Activated CD4-positive, CD25-positive, alpha-beta regulatory T cell (primary cell): ENCODE data around the gene PCP4.

Source experiments
- DNase-seq, 4 experiments: peaks; one replicate each; lab custom pipeline; 2025; lab: John Stamatoyannopoulos, UW

The PCP4 gene

DNA sequence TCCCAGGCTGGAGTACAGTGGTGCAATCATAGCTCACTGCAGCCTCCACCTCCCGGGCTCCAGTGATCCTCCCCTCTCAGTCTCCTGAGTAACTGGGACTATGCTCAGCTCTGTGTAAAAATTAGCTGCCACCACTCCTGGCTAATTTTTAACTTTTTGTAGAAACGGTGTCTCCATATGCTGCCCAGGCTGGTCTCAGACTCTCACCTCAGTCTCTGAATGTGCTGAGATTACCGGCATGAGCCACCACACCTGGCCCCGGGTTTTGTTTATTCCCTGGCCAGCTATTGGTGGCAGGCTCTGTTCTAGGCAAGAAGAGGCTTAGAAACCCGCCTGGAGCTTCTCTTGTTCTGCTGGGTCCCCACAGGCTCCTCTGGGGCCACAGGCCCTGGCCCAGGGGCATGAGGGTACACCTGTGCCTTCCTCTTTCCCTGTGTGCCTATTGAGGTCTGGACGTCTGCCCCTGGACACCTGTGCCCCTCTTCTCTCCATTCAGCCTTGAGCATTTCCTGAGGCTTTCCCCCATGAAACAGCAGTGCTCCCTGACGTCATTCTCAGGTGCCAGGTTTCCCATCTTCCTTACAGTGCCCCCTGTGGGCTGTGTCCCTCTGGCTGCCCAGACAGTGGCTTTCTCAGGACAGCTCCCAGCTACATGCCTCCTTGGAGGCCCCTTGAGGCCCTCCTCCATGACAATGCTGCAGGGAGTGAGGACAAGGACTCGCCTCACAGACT lies 57.5 kb downstream of the PCP4 start:
- no peak for DNase-seq

DNA sequence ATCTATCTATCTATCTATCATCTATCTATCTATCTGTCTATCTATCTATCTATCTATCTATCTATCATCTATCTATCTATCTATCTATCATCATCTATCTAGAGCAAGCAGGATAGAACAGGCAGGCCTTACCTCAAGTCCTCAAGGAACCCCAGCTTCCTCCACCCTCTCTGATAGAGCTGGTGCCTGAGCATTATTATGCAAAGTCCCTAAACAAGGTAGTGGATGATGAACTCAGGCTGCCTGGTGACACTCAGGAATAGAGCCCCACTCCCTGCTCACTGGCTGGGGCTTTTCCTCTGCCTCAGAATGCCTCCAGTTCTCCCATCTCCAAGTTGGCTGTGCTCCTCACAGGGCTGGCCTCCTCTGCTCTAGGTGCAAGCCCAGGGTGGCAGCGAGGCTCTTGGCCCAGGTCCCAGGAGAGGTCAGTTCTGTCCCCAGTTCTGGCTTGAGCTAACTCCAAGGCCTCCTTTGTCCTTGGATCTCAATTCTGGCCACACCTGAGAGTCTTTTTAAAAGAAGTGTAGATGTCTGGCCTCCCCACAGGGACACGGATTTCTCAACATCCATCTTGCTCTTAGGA lies 60.2 kb downstream of the PCP4 start:
- no peak for DNase-seq

DNA sequence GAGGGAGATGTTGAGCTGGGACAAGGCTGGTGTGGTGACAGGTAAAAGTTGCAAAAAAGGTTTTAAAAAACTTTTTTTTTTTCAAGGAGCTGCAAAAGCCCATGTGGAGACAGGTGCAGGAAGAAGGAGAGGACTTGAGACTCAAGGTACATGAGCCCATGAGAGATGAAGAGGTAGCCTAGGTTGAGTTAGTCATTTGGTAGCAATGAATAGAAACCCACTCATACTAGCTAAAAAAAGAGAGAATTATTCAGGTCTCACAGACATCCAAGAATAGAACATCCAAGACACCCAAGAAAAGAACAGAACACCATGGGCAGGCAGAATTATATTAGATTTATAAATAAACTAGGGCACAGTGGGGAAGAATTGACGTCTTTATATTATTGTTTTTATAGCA lies 65.1 kb downstream of the PCP4 start:
- DNase-seq = no peak

DNA sequence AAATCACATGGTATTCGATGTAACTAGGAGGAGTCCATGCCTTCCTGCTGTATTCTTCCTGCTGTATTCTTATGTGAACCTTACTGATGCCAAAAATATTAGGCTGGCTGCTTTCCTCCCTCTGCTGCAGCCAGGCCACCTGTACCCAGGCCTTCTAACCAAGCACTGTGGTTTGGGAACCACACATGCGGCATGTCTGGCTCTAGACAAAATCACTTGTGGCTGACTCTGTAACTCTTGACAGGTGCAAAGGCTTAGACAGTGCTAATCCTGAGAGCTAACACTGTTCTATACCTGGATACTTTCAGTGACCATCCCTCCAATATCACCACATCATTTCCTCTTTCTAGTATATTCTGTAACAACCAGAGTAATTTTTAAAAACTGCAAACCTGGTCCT lies 67.7 kb downstream of the PCP4 start:
- no peak for DNase-seq

DNA sequence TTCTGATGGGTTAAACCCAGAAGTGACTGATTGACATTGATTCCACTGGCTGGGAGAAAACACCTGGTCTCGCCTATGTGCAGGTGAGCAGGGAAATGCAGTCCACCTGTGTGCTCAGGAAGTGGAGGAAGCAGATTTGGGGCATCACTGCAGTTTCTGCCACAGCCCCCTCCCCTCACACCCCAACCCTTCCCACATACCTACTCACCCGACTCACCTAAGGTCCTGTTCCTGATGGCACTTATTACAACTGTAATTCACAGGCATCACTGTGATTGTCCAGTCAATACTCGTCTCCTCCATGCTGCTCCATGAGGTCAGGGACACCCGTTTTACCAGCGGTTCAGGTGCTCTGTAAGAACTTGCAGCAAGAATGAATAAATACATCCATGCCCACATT lies 68.5 kb downstream of the PCP4 start:
- no peak for DNase-seq

DNA sequence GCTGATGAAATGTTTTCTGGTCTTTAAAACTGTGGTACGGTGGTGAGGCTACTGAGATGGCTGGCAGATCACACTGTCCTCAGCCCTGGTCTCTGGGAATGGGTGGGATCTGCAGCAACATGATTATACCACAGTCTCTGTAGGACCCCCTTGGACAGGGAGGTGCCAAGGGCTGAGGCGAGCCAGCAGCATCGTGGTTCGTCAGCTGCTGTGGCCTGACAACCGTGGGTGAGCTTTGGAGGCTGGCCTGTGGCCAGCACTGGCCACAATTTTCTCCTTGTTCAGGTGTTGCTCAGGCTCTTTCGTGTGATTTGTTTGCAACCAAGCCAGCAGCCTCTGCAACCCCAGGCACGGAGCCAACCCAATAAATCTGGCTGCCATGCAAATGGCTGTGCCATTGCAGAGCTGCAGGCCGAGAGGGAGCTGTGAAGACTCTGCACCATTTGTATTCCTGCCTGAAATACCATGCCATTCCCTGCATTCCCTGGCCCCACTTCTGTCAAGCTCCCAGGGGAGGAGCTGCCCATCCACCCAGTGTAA lies 70.9 kb downstream of the PCP4 start:
- no peak for DNase-seq

DNA sequence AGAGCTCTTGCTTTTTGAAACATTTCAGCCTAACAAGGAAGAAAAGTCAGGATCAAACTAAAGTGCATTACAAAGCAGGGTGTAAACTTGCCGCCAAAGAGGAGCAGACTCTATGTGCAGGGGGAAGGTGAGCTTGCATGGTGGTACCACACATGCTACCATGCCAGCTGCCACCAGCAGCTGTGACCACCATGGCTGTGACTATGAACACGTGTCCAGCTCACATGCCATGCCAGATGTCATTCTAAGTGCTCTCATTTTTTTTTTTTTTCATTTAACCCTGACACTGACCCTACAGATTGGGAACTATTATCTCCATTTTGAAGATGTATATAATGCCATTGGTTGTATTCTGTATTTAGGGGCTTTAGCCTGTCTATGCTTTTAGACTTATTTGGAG lies 79.0 kb downstream of the PCP4 start:
- DNase-seq = no peak

DNA sequence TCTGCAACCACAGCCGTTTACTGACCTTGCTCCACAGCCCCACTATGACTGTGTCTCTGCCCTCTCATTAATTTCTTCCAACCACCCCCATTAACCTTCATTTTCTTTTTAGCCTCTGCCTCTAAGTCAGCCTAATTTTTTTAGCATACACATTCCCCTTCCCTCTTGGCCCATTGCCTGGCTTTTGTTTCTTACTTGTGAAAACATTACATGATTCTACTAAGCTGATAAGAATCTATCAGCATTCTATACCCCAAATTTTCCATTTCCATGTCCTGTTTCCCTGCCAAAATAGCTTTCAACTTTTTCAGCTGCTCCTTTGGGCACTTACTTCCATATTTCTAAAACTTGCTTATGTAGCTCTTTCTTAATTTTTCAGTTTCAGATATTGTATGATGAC lies 79.8 kb downstream of the PCP4 start:
- no peak for DNase-seq

DNA sequence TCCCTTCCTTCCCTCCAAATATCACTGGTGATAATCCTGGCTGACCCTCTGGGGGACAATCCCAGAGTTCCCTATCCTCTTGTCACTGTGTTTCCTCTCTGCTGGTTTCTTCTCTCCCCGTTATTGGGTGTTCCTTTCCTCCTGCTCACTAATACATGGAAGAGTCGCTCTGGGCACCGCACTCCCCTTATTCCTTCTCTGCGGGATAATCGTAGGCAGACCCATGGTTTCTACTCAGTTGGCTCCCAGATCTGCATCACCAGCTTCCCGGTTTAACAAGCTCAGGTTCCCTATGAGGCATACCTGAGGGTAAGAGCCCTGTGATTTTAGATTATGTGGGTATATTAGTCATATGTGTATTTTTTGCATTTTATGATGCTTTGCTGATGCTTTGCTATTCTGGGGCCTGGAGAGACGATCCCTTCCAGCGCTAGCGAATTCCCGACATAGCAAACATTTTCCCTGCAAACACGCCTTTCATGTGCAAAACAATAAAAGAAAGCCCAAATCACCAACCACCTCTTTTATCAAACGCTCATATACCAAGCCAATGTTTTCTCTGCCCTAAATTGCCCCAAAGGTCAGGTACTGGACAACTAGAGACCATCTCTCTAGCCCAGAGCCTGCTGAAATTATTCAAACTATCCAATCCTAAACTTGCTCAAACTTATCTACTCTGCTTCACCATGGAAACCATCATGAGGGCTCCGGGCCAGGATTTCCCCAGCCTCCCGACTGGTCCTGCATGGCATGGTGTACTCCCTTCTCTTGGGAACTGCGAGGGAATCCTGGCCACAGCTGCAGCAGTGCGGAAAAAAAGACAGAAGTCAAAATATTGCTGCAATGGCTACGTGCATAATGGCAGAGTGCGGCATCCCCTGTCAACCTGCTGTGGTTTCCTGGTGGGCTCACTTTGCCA lies 84.2 kb downstream of the PCP4 start:
- no peak for DNase-seq

DNA sequence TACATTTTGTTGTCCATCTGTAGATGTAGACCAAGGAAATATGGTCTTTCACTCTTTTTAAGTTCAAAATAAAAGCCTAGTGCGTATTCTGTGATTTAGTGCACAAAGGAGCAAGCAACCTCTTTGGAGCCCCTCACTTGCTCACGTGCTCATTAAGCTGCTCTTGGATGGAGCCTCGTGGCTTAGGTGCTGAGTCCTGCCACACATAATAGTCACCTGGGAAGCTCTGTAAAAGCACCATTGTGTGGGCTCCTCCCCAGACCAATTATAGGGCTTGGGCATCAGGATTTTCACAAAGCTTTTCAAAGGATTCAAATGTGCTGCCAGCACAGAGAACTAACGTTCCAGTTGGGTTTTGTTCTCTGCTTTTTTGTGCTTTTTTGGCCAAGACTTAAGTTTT lies 85.0 kb downstream of the PCP4 start:
- DNase-seq = no peak

DNA sequence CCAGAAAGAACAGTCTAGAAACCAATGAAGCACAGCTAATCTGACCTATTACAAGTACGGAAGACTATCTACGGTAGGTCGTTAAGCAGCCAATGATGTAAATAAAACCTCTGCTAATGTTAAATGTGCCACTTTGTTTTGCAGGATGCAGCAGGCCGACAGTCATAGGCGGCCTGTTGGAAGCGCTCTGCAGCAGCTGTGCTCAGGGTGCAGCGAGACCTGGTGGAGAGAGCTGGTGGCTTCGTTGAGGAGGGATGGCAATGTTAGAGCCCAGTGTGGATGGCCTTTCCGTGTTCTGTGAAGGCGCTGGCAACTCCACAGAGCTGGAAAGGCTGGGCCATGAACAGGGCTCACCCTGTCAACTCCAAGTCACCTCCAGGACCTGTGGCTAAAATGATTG lies 87.3 kb downstream of the PCP4 start:
- no peak for DNase-seq

DNA sequence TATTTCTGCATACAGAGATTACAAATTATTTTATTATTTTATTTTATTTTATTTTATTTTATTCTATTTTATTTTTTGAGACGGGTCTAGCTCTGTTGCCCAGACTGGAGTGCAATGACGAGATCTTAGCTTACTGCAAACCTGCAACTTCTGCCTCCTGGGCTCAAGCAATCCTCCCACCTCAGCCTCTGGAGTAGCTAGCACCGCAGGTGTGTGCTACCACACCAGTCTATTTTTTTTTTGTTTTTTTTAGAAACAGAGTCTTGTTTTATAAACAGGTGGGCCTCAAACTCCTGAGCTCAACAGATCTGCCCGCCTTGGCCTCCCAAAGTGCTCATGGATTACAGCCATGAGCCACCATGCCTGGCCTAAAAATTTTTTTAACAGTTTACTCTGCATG lies 88.1 kb downstream of the PCP4 start:
- DNase-seq = no peak

DNA sequence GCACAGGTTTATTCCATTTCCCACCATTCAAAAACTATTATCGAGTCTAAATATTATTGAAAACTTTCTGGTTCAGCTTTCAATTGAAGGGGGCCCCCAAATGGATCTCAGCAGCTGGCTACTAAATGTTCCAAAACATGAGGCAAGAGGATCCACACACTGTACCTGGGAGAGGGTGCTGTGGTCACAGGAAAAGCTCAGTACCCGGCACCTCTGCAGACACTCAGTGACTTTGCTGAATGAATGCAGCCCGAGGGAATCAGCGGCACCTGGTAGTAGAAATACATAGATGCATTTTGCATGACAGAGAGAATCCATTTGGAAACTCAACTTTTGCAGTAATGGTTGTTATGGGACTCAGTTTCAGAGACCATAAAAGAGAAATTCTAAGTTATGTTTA lies 89.3 kb downstream of the PCP4 start:
- no peak for DNase-seq

DNA sequence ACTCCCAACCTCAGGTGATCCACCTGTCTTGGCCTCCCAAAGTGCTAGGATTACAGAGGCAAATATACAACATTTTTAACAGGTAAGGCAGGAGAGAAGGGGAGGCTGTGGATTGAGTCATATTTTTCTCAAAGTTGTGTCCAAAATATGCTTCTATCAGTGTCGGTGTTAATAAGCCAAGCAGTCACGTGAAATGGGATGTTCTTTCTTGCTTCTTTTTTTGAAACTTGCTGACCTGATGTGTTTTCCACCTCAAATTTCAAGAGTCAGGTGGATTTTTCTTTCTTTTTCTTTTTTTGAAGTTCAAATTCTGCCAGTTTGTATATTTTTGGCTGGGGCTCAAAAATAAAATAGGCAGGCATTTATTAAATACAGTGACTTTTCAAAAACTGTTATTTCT lies 91.5 kb downstream of the PCP4 start:
- no peak for DNase-seq

DNA sequence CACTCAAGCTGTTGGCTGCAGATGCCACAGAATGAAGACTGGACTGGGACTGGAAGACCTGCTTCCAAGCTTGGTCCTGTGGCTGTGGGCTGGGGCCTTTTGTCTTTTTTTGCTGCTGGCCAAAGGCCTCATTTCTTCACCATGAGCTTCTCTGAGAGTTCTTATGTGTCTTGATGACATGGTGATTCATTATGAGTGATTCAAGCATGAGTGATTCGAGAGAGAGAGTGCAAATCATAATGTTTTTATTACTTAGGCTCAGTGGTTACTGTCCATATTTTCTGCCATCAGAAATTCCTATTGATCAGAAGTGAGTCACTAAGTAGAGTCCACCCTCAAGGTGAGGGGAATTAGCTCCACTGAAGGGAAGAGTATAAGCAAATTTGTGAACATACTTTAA lies 94.0 kb downstream of the PCP4 start:
- no peak for DNase-seq

DNA sequence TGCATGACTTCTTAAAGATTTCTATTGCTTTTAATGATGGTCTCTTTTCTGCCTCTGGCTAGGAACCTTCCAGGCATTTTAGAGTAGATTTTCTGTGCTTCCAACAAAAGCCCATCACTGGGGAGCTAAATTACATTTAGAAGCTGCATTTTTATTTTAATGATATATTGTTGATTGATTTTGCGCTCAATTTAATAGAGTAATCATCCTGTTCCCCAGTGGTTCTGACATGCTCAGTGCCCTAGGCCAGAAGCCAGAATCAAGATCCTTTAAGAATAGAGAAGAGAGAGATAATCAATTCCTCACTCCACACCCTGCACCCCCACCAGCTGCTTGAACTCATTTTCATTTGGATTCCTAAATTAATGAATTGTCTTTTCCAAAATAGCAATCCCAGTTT lies 97.8 kb downstream of the PCP4 start:
- no peak for DNase-seq

DNA sequence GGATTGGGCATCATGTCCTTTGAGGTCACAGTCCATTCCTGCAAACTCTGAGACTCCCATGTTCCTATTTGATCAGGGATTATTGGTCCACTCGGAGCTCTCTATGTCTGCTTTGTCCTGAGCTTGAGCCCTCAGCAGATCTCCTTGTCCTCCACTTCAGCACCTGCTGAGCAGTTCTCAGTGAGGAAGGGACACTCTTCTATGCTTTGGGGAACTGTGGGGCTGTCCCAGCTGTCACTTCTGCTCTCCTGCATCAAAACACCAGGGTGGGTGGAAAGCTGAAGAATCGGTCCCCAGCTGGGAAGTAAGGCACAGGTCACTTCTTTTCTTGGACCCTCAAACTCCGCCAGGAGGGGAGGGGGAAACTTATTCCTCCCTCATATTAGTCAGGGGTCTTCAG lies 99.5 kb downstream of the PCP4 start:
- DNase-seq = no peak

DNA sequence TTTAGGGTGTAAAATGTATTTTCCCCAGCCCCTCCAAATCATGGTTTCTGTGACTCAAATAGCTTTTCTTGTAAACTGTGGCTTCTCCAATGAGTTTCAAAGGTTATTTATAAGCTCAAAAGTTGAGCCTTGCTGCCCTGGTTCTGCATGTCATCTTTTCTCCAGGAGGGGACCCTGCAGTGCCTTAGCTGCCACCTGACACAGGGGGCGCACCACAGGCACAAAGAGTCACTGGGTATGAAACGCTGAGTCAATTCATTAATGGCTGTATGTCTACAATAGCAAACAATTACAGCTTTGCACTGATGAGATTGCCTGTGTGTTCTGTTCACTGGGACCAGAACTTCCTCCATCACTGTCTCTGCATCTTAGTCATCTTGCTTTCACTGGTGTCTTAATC lies 100.8 kb downstream of the PCP4 start:
- no peak for DNase-seq

DNA sequence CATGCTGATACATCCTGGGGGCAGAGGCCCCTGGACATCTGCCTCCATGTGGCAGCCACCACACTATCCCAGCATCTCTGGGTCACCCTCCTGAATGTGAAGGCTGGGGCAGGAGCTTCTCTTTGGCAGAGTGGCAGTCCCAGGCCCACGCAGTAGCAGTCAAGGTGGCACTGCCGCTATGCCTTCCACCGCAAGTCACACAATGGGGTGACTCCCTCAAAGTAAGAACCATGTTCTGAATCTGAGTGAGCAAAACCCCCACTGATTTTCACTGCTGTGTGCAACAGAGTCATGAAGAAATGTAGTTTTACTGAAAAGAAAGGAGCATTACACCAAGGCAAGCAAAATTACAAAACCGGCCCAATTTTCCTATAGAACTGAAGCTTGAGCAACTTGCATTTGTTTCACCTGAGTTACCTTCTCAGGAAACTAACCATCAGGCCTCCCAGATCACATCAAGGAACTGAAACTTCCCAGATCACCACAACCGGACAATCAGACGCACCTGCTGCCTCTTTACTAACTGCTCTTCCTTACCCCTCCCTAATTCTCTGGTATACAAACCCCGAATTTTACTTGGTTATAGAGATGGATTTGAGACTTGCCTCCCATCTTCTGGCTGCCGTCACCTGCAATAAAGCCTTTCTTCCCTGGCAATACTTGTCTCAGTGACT lies 102.6 kb downstream of the PCP4 start:
- no peak for DNase-seq

DNA sequence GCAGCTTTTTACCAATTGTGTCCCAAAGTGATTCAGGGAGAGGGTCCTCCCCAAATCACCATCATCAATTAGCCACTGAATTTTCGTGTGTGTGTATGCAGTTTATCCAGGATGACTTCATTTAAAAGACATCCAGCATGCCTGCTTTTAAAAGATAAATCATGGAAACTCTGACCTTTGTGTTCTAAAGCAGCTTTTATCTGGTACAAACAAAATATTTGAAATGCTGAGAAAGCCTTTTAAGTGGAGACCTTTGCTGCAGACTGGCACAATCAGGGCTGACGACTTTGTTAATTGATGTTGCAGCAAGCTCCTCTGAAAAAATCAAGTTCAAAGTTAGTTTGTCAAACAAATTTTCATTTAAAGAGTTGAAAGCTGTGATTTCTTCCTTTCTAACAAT lies 104.7 kb downstream of the PCP4 start:
- DNase-seq = no peak

DNA sequence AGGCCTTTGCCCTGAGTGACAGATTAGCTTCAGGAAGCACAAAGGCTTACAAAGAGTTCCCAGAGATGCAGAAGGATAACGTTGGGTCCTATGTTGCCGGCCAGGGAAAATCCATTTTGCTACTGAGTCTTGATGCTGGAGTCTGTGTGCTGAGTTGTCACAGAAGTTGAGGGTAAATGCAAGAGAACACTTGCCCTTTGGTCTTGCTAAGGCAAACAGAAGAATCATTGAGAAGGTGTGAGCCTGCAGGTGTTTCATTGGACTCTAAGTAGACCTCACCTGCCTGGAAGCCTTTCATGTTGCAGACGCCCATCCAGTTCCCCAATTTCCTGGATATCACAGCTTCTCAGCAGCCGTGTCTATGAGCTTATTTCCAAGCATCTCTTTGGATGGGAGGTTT lies 105.2 kb downstream of the PCP4 start:
- DNase-seq = no peak
